Measurements from ENCODE around the gene BTBD19. TPM values are rescaled to one million over a fixed set of nuclear protein-coding genes. Genes with fewer than 3 reads are reported as not detected.

Gene BTBD19
- total and polyA plus RNA-seq, 2 of the 8 experiments (the other 6 are each of a cell fraction or from before 2014, with no cell fraction given) = 1.1 TPM

DNA sequence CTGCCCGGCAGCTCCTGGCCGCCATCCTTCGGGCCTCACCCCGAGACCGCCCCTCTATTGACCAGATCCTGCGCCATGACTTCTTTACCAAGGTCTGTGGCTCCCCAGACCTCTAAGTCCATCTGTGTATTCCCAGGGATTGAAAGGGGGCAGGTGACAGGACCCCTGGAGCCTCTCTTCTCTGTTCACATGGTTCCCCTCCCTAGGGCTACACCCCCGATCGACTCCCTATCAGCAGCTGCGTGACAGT is 5.3 kb upstream of the BTBD19 start (continued):
- TF ChIP-seq CHD7 (IDR thresholded peaks at IDR 0.05; ENCODE audit: insufficient replicate concordance, low read length) (no peak), JUND (IDR thresholded peaks at IDR 0.05; ENCODE audit: low read length) (no peak), HDAC6 (IDR thresholded peaks at IDR 0.05; ENCODE audit: low read depth, low read length) (no peak), NRF1 (IDR thresholded peaks at IDR 0.05; ENCODE audit: low read depth, low read length) (no peak), POLR2AphosphoS5 (IDR thresholded peaks at IDR 0.05; ENCODE audit: low read depth, low read length) (no peak), ATF2 (IDR thresholded peaks at IDR 0.05; ENCODE audit: low read length) (no peak), RAD21 (IDR thresholded peaks at IDR 0.05 in 1 of 2, conservative IDR thresholded peaks at IDR 0.05 in 1 of 2; ENCODE audit: low read depth in 2 of 2, low read length in 2 of 2) (no peak), TAF1 (IDR thresholded peaks at IDR 0.05; ENCODE audit: low read depth, low read length) (no peak), BRCA1 (IDR thresholded peaks at IDR 0.05; ENCODE audit: low read depth, low read length) (no peak), TCF12 (IDR thresholded peaks at IDR 0.05; ENCODE audit: low read depth, low read length) (no peak)

Measured in H1 (cell line).